Activated CD4-positive, alpha-beta T cell treated with anti-CD3 and anti-CD28 coated beads, Interleukin-2, amount 10 ng/mL, durations not matched to agents 7 days and 5 days (primary cell): ENCODE data around the gene BLOC1S3. TPM values are rescaled to one million over a fixed set of nuclear protein-coding genes. Genes with fewer than 3 reads are reported as not detected.

Experiments used
- total RNA-seq, 2 experiments: library from RNA; stranded (reverse); gene quantifications; one replicate each; pipeline ENCODE4 v1.2.3, GENCODE V29; 2021

The BLOC1S3 gene
- total RNA-seq, 2 experiments from 2014 or later = 15.3 to 19.7 TPM

Other genes starting within 250 kb of the BLOC1S3 start
- not detected for gene APOC4, start 236.5 kb upstream of the BLOC1S3 start, total RNA-seq
- not detected for gene APOC2, start 232.7 kb upstream of the BLOC1S3 start, total RNA-seq
- 10 to 100 TPM; 70.6 to 72.8 TPM for gene CLPTM1, start 223.4 kb upstream of the BLOC1S3 start, total RNA-seq
- 10 to 100 TPM; 16.8 to 20.0 TPM for gene RELB, start 177.3 kb upstream of the BLOC1S3 start, total RNA-seq
- 100 to 1,000 TPM; 101 to 109 TPM for gene CLASRP, start 139.7 kb upstream of the BLOC1S3 start, total RNA-seq
- 1 to 10 TPM; 4.0 to 4.1 TPM for gene ZNF296, start 102.3 kb upstream of the BLOC1S3 start, total RNA-seq
- gene GEMIN7, start 99.5 kb upstream of the BLOC1S3 start, total RNA-seq = 10 to 100 TPM; 27.1 to 30.0 TPM
- 10 to 100 TPM; 21.1 to 21.7 TPM for gene PPP1R37, start 85.6 kb upstream of the BLOC1S3 start, total RNA-seq
- under 1 TPM in 1 of 2 experiments, not detected in 1; 0.17 TPM for gene NKPD1, start 17.8 kb upstream of the BLOC1S3 start, total RNA-seq
- gene TRAPPC6A, start 547 bp upstream of the BLOC1S3 start, total RNA-seq = 10 to 100 TPM; 55.1 to 64.2 TPM
- not detected for gene EXOC3L2, start 66.6 kb downstream of the BLOC1S3 start, total RNA-seq
- gene MARK4, start 72.5 kb downstream of the BLOC1S3 start, total RNA-seq = 10 to 100 TPM; 19.5 to 19.6 TPM
- not detected for gene CKM, start 144.1 kb downstream of the BLOC1S3 start, total RNA-seq
- gene KLC3, start 162.0 kb downstream of the BLOC1S3 start, total RNA-seq = not detected
- 10 to 100 TPM; 17.3 to 21.4 TPM for gene ERCC2, start 191.8 kb downstream of the BLOC1S3 start, total RNA-seq
- gene PPP1R13L, start 226.3 kb downstream of the BLOC1S3 start, total RNA-seq = 10 to 100 TPM; 15.5 to 17.7 TPM
- 1 to 10 TPM; 7.0 to 7.4 TPM for gene POLR1G, start 227.9 kb downstream of the BLOC1S3 start, total RNA-seq
- gene ERCC1, start 245.1 kb downstream of the BLOC1S3 start, total RNA-seq = 10 to 100 TPM; 59.9 to 66.1 TPM